Neural cell (in vitro differentiated cells): ENCODE measurements around the gene COA4. TPM values are rescaled to one million over a fixed set of nuclear protein-coding genes. Genes with fewer than 3 reads are reported as not detected.

Experiments
- H2AFZ ChIP-seq: fragments of 200-600, 300-800 bp; sonication (generic), shearing (Covaris generic); 2 replicates; pipeline ENCODE4 v1.6.0; 2014; ENCODE audit warnings: low read depth, mild to moderate bottlenecking, antibody characterized with exemption, low read length, moderate library complexity
- H3F3A ChIP-seq: fragments of 200-600 bp; shearing (Covaris generic); 2 replicates; pipeline ENCODE4 v1.6.1; 2016; ENCODE audit warnings: mild to moderate bottlenecking, moderate library complexity, mixed read lengths, antibody characterized with exemption, low read length; ENCODE audit not compliant: insufficient read depth, poor library complexity, severe bottlenecking
- H3K27ac ChIP-seq: fragments of 200-600, 300-800 bp; sonication (generic), shearing (Covaris generic); 2 replicates; pipeline ENCODE4 v1.5.1; 2014; ENCODE audit warnings: mild to moderate bottlenecking, low read length, moderate library complexity
- H3K27me3 ChIP-seq: fragments of 300-800, 200-600 bp; sonication (generic), shearing (Covaris generic); 2 replicates; pipeline ENCODE4 v1.6.0; 2014; ENCODE audit warnings: mild to moderate bottlenecking, low read depth, low read length, moderate library complexity; ENCODE audit not compliant: insufficient read depth
- H3K36me3 ChIP-seq: fragments of 300-800, 200-600 bp; sonication (generic), shearing (Covaris generic); 2 replicates; pipeline ENCODE4 v1.5.1; 2014; ENCODE audit warnings: mild to moderate bottlenecking, antibody characterized with exemption, low read length, moderate library complexity; ENCODE audit not compliant: insufficient read depth
- H3K4me2 ChIP-seq: fragments of 300-800, 200-600 bp; sonication (generic), shearing (Covaris generic); 2 replicates; pipeline ENCODE4 v1.6.0; 2014; ENCODE audit warnings: mild to moderate bottlenecking, low read length
- H3K4me3 ChIP-seq: fragments of 300-800, 200-600 bp; sonication (generic), shearing (Covaris generic); 2 replicates; pipeline ENCODE4 v1.5.1; 2014; ENCODE audit warnings: mild to moderate bottlenecking, low read length, moderate library complexity
- H3K79me2 ChIP-seq: fragments of 200-600 bp; shearing (Covaris generic); replicated peaks from 2 replicates; pipeline ENCODE4 v1.6.0; 2014; ENCODE audit warnings: mild to moderate bottlenecking, low read length, moderate library complexity; ENCODE audit not compliant: insufficient read depth
- H3K9ac ChIP-seq: fragments of 300-800, 200-600 bp; sonication (generic), shearing (Covaris generic); 2 replicates; pipeline ENCODE4 v1.6.1; 2016; ENCODE audit warnings: mild to moderate bottlenecking, low read length, mixed read lengths
- H3K9me2 ChIP-seq: fragments of 200-600 bp; shearing (Covaris generic); 2 replicates; pipeline ENCODE4 v1.6.1; 2016; ENCODE audit warnings: mild to moderate bottlenecking, low read length, mixed read lengths; ENCODE audit not compliant: insufficient read depth
- H3K9me3 ChIP-seq: fragments of 200-600, 300-800 bp; sonication (generic), shearing (Covaris generic); 2 replicates; pipeline ENCODE4 v1.6.1; 2016; ENCODE audit warnings: mild to moderate bottlenecking, mixed run types, low read length, moderate library complexity, mixed read lengths
- H4K20me1 ChIP-seq: fragments of 200-600 bp; shearing (Covaris generic); 2 replicates; pipeline ENCODE4 v1.6.1; 2016; ENCODE audit warnings: mild to moderate bottlenecking, mixed run types; ENCODE audit not compliant: insufficient read depth
- CTCF ChIP-seq: fragments of 450-650 bp; IDR thresholded peaks from 2 replicates; pipeline ENCODE4 v1.5.1; 2014; ENCODE audit warnings: antibody characterized with exemption, mild to moderate bottlenecking, moderate library complexity; ENCODE audit not compliant: poor library complexity, severe bottlenecking
- EP300 ChIP-seq: fragments of 450-650 bp; conservative IDR thresholded peaks from 2 replicates; pipeline ENCODE4 v1.6.1; 2014; ENCODE audit warnings: antibody characterized with exemption, mild to moderate bottlenecking, moderate library complexity; ENCODE audit not compliant: poor library complexity, severe bottlenecking
- EZH2 ChIP-seq: fragments of 200-600, 300-800 bp; shearing (Covaris generic), sonication (generic); IDR thresholded peaks from 2 replicates; pipeline ENCODE4 v1.6.1; 2014; ENCODE audit warnings: antibody characterized with exemption, low read length, borderline replicate concordance, mild to moderate bottlenecking; ENCODE audit not compliant: insufficient read depth, poor library complexity, severe bottlenecking
- MXI1 ChIP-seq: fragments of 450-650 bp; conservative IDR thresholded peaks from 2 replicates; pipeline ENCODE4 v1.6.1; 2014; ENCODE audit warnings: antibody characterized with exemption, mild to moderate bottlenecking; ENCODE audit not compliant: poor library complexity, severe bottlenecking
- POLR2AphosphoS5 ChIP-seq: IDR thresholded peaks from 2 replicates; pipeline ENCODE4 v1.6.1; 2012
- RAD21 ChIP-seq: fragments of 450-650 bp; conservative IDR thresholded peaks from 2 replicates; pipeline ENCODE4 v1.6.1; 2014; ENCODE audit warnings: antibody characterized with exemption, mild to moderate bottlenecking, moderate library complexity
- REST ChIP-seq: IDR thresholded peaks from 2 replicates; pipeline ENCODE4 v1.6.1; 2012; ENCODE audit warnings: borderline replicate concordance
- SMC3 ChIP-seq: fragments of 450-650 bp; conservative IDR thresholded peaks from 2 replicates; pipeline ENCODE4 v1.6.1; 2014; ENCODE audit warnings: antibody characterized with exemption, mild to moderate bottlenecking, moderate library complexity; ENCODE audit not compliant: poor library complexity
- polyA plus RNA-seq: library from polyadenylated mRNA; depleted of rRNA; stranded (reverse); fragments of >200 nt; gene quantifications from 2 replicates; pipeline ENCODE4 v1.2.3, GENCODE V29; 2014

Gene COA4
- polyA plus RNA-seq, 1 donor from 2014 or later = 108 TPM

GRCh38 chr11:73875840-73876239 lies 806 bp downstream of the COA4 start:
- no peak for TF ChIP-seq CTCF
- no peak for TF ChIP-seq SMC3
- no peak for TF ChIP-seq REST
- no peak for TF ChIP-seq EP300
- no peak for TF ChIP-seq POLR2AphosphoS5
- Histone ChIP-seq H3K9me3 (no peaks in the 10 kb centered on the region), H3K27ac (peak overlapping the region; percentile 86), H3F3A (no peaks in the 10 kb centered on the region), H3K27me3 (no peaks in the 10 kb centered on the region), H4K20me1 (no peaks in the 10 kb centered on the region), H3K4me2 (peak overlapping the region; percentile 48), H2AFZ (peak overlapping the region; percentile 54), H3K9me2 (no peaks in the 10 kb centered on the region), H3K36me3 (peaks cover 5% of the 10 kb centered on the region), H3K4me3 (peak overlapping the region; percentile 72), H3K79me2 (peaks cover 33% of the 10 kb centered on the region), H3K9ac (peak overlapping the region; percentile 77)

- Histone ChIP-seq H3K9me3 (no peaks in the 10 kb centered on the region), H3K27me3 (no peaks in the 10 kb centered on the region), H3F3A (no peaks in the 10 kb centered on the region), H4K20me1 (no peaks in the 10 kb centered on the region), H3K9ac (peak overlapping the region; percentile 77), H3K9me2 (no peaks in the 10 kb centered on the region), H3K27ac (peak overlapping the region; percentile 86), H2AFZ (no peak overlapping the region), H3K36me3 (peaks cover 5% of the 10 kb centered on the region), H3K4me2 (peak overlapping the region; percentile 48), H3K79me2 (peaks cover 33% of the 10 kb centered on the region), H3K4me3 (peak overlapping the region; percentile 72)
- TF ChIP-seq EZH2 (no peak), RAD21 (no peak), REST (no peak), POLR2AphosphoS5 (no peak), MXI1 (no peak), EP300 (no peak)
Observed at GRCh38 chr11:73875380-73875779, 1.3 kb downstream of the COA4 start.
